H1 (cell line): ENCODE results near the gene PPP6C. TPM values are rescaled to one million over a fixed set of nuclear protein-coding genes. Genes with fewer than 3 reads are reported as not detected.

Experiments used
- EP300 ChIP-seq, 2 experiments: IDR thresholded peaks; 1 replicate in 1 of 2; 2 replicates in 1 of 2; pipeline ENCODE4 v1.6.1; 2011 to 2012; ENCODE audit warnings: low read depth in 2 of 2, low read length in 2 of 2, mild to moderate bottlenecking in 2 of 2, borderline replicate concordance in 1 of 2, inconsistent platforms in 1 of 2, moderate library complexity in 1 of 2
- RNF2 ChIP-seq: fragments of 200-900, 300-1000 bp; sonication (generic); IDR thresholded peaks from 2 replicates; pipeline ENCODE4 v1.7.1; 2016; ENCODE audit warnings: borderline replicate concordance, low read depth, mild to moderate bottlenecking, antibody characterized with exemption, low read length; ENCODE audit not compliant: poor library complexity, severe bottlenecking; ENCODE audit errors: missing control alignments
- TAF7 ChIP-seq: optimal IDR thresholded peaks from 2 replicates; pipeline ENCODE3; 2011; ENCODE audit warnings: low read depth, mild to moderate bottlenecking, inconsistent platforms, low read length, moderate library complexity, borderline replicate concordance
- polyA plus RNA-seq, 7 experiments: library from polyadenylated mRNA; depleted of rRNA in 3 of 7; stranded (reverse) in 5 of 7; unstranded in 2 of 7; fragments of >200 nt in 5 of 7; fragments of 200-250 nt in 2 of 7; gene quantifications; 1 replicate in 5 of 7; 2 replicates in 1 of 7; 4 replicates in 1 of 7; pipeline versions ENCODE4 v1.2.1 to v1.2.3, GENCODE V29; 2011 to 2013; ENCODE audit warnings: missing spikeins in 2 of 7, mixed read lengths in 2 of 7
- total RNA-seq: library from RNA; stranded (reverse); fragmentation: NEBNext Ultra II Directional; extraction: Animal tissue kit (Norgen Biotek cat#: 25700); gene quantifications from 2 replicates; pipeline ENCODE4 v1.2.1, GENCODE V29; 2021

PPP6C gene
- total and polyA plus RNA-seq, 2 of the 8 experiments (the other 6 are each of a cell fraction or from before 2014, with no cell fraction given) = 22.8 to 52.3 TPM

DNA sequence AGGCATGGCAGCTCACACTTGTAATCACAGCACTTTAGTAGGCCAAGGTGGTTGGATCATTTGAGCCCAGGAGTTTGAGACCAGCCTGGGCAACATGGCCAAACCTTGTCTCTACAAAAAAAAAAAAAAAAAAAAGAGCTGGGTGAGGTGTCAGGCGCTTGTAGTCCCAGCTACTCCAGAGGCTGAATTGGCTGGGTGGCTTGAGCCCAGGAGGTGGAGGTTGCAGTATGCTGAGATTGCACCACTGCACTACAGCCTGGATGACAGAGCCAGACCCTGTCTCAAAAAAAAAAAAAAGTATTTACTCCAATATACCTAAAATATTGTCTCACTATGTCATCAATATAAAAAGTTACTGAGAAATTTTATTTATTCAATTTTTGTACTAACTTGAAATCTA, 49.0 kb downstream of the PPP6C start (continued):
- TF ChIP-seq EP300 (IDR thresholded peaks at IDR 0.05; ENCODE audit: borderline replicate concordance in 1 of 2, low read depth in 2 of 2, low read length in 2 of 2) (no peak), TAF7 (no peak), RNF2 (no peak)
